ENCODE results near the gene ZKSCAN3. TPM values are rescaled to one million over a fixed set of nuclear protein-coding genes. Genes with fewer than 3 reads are reported as not detected.

Gene ZKSCAN3
- total and polyA plus RNA-seq, 2 of the 8 experiments (the other 6 are each of a cell fraction or from before 2014, with no cell fraction given): 2.7 to 9.8 TPM

DNA sequence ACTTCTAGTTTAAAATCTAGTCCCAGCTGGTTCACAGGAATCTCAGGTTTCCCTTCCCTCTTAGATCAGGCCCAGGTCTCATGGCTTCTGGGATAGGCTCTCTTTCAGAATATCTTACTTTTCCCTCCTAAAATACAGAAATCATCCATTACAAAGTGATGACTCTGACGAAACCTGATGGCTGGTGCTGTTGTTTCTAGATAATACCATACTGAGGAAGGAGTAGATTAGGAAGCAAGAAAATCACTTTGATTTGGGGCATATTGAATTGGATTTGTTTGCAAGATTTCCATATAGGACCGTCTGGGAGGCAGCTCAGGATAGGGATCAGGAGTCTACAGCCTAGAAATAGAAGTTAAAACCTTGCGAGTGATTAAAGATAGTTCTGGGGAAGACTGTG, 3.6 kb downstream of the ZKSCAN3 start:
- DNase-seq (ENCODE audit: low read depth in 1 of 2, low spot score in 2 of 2): no peak
- Histone ChIP-seq H3K27me3 (replicated peaks in 1 of 4; ENCODE audit: control insufficient read depth in 3 of 4, extremely low read depth in 1 of 4, insufficient read depth in 3 of 4, low read length in 3 of 4) (no peaks in the 10 kb centered on the region), H3K56ac (replicated peaks; ENCODE audit: insufficient read length, low read depth, low read length) (no peak overlapping the region), H3K23me2 (ENCODE audit: low read depth, low read length) (peaks cover 3% of the 10 kb centered on the region; the same call in 1 of the 2 replicates), H3K27ac (ENCODE audit: low read depth, low read length) (no peak overlapping the region), H3K4me2 (ENCODE audit: insufficient read depth in 1 of 2, low read depth in 2 of 2, low read length in 2 of 2) (no peak overlapping the region), H2BK120ac (replicated peaks; ENCODE audit: low read depth, low read length) (no peak overlapping the region), H3K79me1 (ENCODE audit: low read depth, low read length) (no peaks in the 10 kb centered on the region; the same call in 1 of the 2 replicates), H2BK5ac (ENCODE audit: low read depth, low read length) (no peak overlapping the region), H4K91ac (replicated peaks; ENCODE audit: insufficient read length, low read length) (no peak overlapping the region), H4K8ac (ENCODE audit: extremely low read depth, insufficient read depth, low read length) (no peak overlapping the region), H3K4me1 (replicated peaks in 1 of 4; ENCODE audit: control insufficient read depth in 3 of 4, insufficient read depth in 4 of 4, low read length in 3 of 4) (peaks cover 4 to 6% (median 5%) of the 10 kb centered on the region in 4 experiments; a peak in 5 of 7 replicates), H2BK15ac (ENCODE audit: low read length) (no peak overlapping the region), H4K5ac (ENCODE audit: insufficient read length, low read depth, low read length) (no peak overlapping the region), H2AK5ac (ENCODE audit: low read depth, low read length) (no peak overlapping the region), H4K20me1 (replicated peaks in 1 of 2; ENCODE audit: control insufficient read depth in 1 of 2, insufficient read depth in 2 of 2, low read length in 2 of 2) (peaks cover 0 to 5% of the 10 kb centered on the region in 2 experiments), H3K4me3 (ENCODE audit: extremely low read depth in 1 of 4, insufficient read depth in 2 of 4, low read depth in 3 of 4, low read length in 4 of 4) (no peak overlapping the region), H3K14ac (ENCODE audit: insufficient read length) (no peak overlapping the region), H2BK12ac (ENCODE audit: low read depth, low read length) (no peak overlapping the region), H3K9me3 (ENCODE audit: insufficient read depth in 2 of 2, low read depth in 1 of 2, low read length in 1 of 2) (peaks cover 0 to 3% of the 10 kb centered on the region in 2 experiments; a peak in 2 of 4 replicates), H3K23ac (ENCODE audit: insufficient read length) (no peak overlapping the region), H3K4ac (replicated peaks; ENCODE audit: insufficient read length, low read depth, low read length) (no peak overlapping the region), H2BK20ac (ENCODE audit: low read length) (no peak overlapping the region), H3K9ac (replicated peaks in 1 of 4; ENCODE audit: extremely low read depth in 1 of 4, low read depth in 3 of 4, low read length in 3 of 4) (no peak overlapping the region), H2AFZ (ENCODE audit: low read length) (no peak overlapping the region), H3K79me2 (ENCODE audit: control insufficient read depth in 1 of 2, insufficient read depth in 2 of 2, low read length in 2 of 2) (peaks cover 5 to 43% of the 10 kb centered on the region in 2 experiments; a peak in 3 of 4 replicates), H3K36me3 (ENCODE audit: control insufficient read depth in 2 of 4, insufficient read depth in 4 of 4, low read length in 3 of 4) (no peaks in the 10 kb centered on the region), H3K18ac (ENCODE audit: extremely low read depth, low read length) (no peak overlapping the region)
- no peak for FAIRE-seq
- POLR2A ChIA-PET (ENCODE audit: partially characterized antibody): interaction anchor here (1.2 to 1.5 kb wide), 2 partner anchors 18 to 91 kb away, joined by 3 to 9 read pairs; partner anchors contain the start of gene ZSCAN31
- CTCF ChIA-PET (ENCODE audit: partially characterized antibody): interaction anchor here (3.9 kb wide), 1 partner anchor 11 kb away, joined by 18 read pairs; no protein-coding TSS in a partner anchor
- 93% methylated on average over 3 of the region's 3 CpGs; no CpG with 5 or more reads in 1 of the 2 experiments for WGBS, 2 experiments (ENCODE audit: extremely low coverage in 1 of 2, insufficient coverage in 1 of 2, insufficient read length in 1 of 2, insufficient replicate concordance in 2 of 2, low coverage in 1 of 2, low lambda C conversion rate in 2 of 2, missing lambda C conversion rate in 1 of 2)
- TF ChIP-seq KDM1A (IDR thresholded peaks at IDR 0.05; ENCODE audit: borderline replicate concordance, low read length) (no peak), HDAC2 (IDR thresholded peaks at IDR 0.05; ENCODE audit: borderline replicate concordance in 1 of 2, low read depth in 2 of 2, low read length in 2 of 2) (no peak), KDM4A (IDR thresholded peaks at IDR 0.05; ENCODE audit: low read depth, low read length, severe bottlenecking) (no peak), EP300 (IDR thresholded peaks at IDR 0.05; ENCODE audit: borderline replicate concordance in 1 of 2, low read depth in 2 of 2, low read length in 2 of 2) (no peak), POLR2A (IDR thresholded peaks at IDR 0.05; ENCODE audit: control extremely low read depth in 1 of 2, low read depth in 2 of 2, low read length in 2 of 2) (no peak), TAF1 (IDR thresholded peaks at IDR 0.05; ENCODE audit: low read depth, low read length) (no peak), KDM5A (IDR thresholded peaks at IDR 0.05; ENCODE audit: low read length) (no peak), TEAD4 (IDR thresholded peaks at IDR 0.05; ENCODE audit: low read depth, low read length) (no peak), CBX5 (IDR thresholded peaks at IDR 0.05; ENCODE audit: low read depth, low read length) (no peak), MAX (IDR thresholded peaks at IDR 0.05) (no peak), JUND (IDR thresholded peaks at IDR 0.05; ENCODE audit: low read length) (no peak), RFX5 (IDR thresholded peaks at IDR 0.05; ENCODE audit: borderline replicate concordance, low read depth, low read length) (no peak), ZNF274 (IDR thresholded peaks at IDR 0.05; ENCODE audit: borderline replicate concordance, extremely low read depth, low read length) (no peak)

All from H1 (cell line).